ENCODE measurements around the gene PBRM1. TPM values are rescaled to one million over a fixed set of nuclear protein-coding genes. Genes with fewer than 3 reads are reported as not detected.

PBRM1 gene
- total RNA-seq, 1 donor from 2014 or later = 65.7 TPM

GRCh38 chr3:52714335-52715302 lies 28.9 kb upstream of the PBRM1 start:
- Mint-ChIP-seq H3K4me3 (no peak overlapping the region), H3K27ac (no peak overlapping the region), H3K9me3 (no peaks in the 10 kb centered on the region), H3K27me3 (no peaks in the 10 kb centered on the region), H3K36me3 (ENCODE audit: low read depth) (peaks cover 15% of the 10 kb centered on the region), H3K4me1 (peaks cover under 1% of the 10 kb centered on the region)
- intact Hi-C loops (cut with micrococcal nuclease) = no loop called here
- no peak for DNase-seq

GRCh38 chr3:52712291-52713212 lies 26.8 kb upstream of the PBRM1 start:
- peak; percentile 51 for DNase-seq
- no peaks in the 10 kb centered on the region for H3K27me3 Mint-ChIP-seq
- H3K36me3 Mint-ChIP-seq (ENCODE audit: low read depth) = peaks cover 21% of the 10 kb centered on the region
- peaks cover 6% of the 10 kb centered on the region for H3K4me1 Mint-ChIP-seq
- no peak overlapping the region for H3K27ac Mint-ChIP-seq
- no peaks in the 10 kb centered on the region for H3K9me3 Mint-ChIP-seq
- intact Hi-C loops (cut with micrococcal nuclease) = no loop called here
- H3K4me3 Mint-ChIP-seq = no peak overlapping the region

- Mint-ChIP-seq H3K4me3 (no peak overlapping the region), H3K27ac (no peak overlapping the region), H3K27me3 (no peaks in the 10 kb centered on the region), H3K9me3 (no peaks in the 10 kb centered on the region), H3K4me1 (peaks cover 10% of the 10 kb centered on the region), H3K36me3 (ENCODE audit: low read depth) (peaks cover 24% of the 10 kb centered on the region)
- DNase-seq = no peak
- intact Hi-C loops (cut with micrococcal nuclease) = no loop called here
These were observed 24.8 kb upstream of the PBRM1 start for GRCh38 chr3:52710512-52710911.

GRCh38 chr3:52707585-52707984 lies 21.9 kb upstream of the PBRM1 start:
- intact Hi-C loops (cut with micrococcal nuclease) = loop anchor here (2.0 to 10.0 kb wide), 3 partner anchors 63 to 337 kb away; partner anchors contain the start of genes NEK4, SFMBT1 and STIMATE
- Mint-ChIP-seq H3K4me3 (peak overlapping the region; percentile 94), H3K9me3 (no peaks in the 10 kb centered on the region), H3K27me3 (no peaks in the 10 kb centered on the region), H3K36me3 (ENCODE audit: low read depth) (peaks cover 25% of the 10 kb centered on the region), H3K4me1 (peaks cover 22% of the 10 kb centered on the region), H3K27ac (peak overlapping the region; percentile 64)
- no peak for DNase-seq

- Mint-ChIP-seq H3K36me3 (ENCODE audit: low read depth) (peaks cover 25% of the 10 kb centered on the region), H3K9me3 (no peaks in the 10 kb centered on the region), H3K27me3 (no peaks in the 10 kb centered on the region), H3K4me1 (peaks cover 22% of the 10 kb centered on the region), H3K27ac (peak within 1 kb of the TSS; percentile 95), H3K4me3 (peak within 1 kb of the TSS; percentile 94)
- peak; percentile 96 for DNase-seq
- intact Hi-C loops (cut with micrococcal nuclease) = loop anchor here (1.0 to 10.0 kb wide), 4 partner anchors 20 to 339 kb away; partner anchors contain the start of genes GNL3, NEK4, SFMBT1 and STIMATE
These were observed 20.3 kb upstream of the PBRM1 start, which contains the start of the genes GLT8D1 and SPCS1 for GRCh38 chr3:52705688-52706686. Gene GLT8D1, minus strand, starts transcription at chr3:52705791. Its CDS starts 5,331 bp downstream, at chr3:52700460. Gene SPCS1, plus strand, starts transcription at chr3:52706106. Its CDS starts 141 bp downstream, at chr3:52706247.

- H3K27me3 Mint-ChIP-seq = no peaks in the 10 kb centered on the region
- peaks cover 25% of the 10 kb centered on the region for H3K36me3 Mint-ChIP-seq (ENCODE audit: low read depth)
- peak overlapping the region; percentile 94 for H3K4me3 Mint-ChIP-seq
- intact Hi-C loops (cut with micrococcal nuclease) = loop anchor here (1.0 to 10.0 kb wide), 3 partner anchors 19 to 339 kb away; partner anchors contain the start of genes GNL3, SFMBT1 and STIMATE
- H3K27ac Mint-ChIP-seq = peak overlapping the region; percentile 86
- H3K9me3 Mint-ChIP-seq = no peaks in the 10 kb centered on the region
- H3K4me1 Mint-ChIP-seq = peaks cover 22% of the 10 kb centered on the region
- no peak for DNase-seq
These were observed 19.6 kb upstream of the PBRM1 start for GRCh38 chr3:52705438-52705687.

- Mint-ChIP-seq H3K27ac (peak overlapping the region; percentile 86), H3K27me3 (no peaks in the 10 kb centered on the region), H3K9me3 (no peaks in the 10 kb centered on the region), H3K4me3 (peak overlapping the region; percentile 94), H3K4me1 (peaks cover 22% of the 10 kb centered on the region), H3K36me3 (ENCODE audit: low read depth) (peaks cover 22% of the 10 kb centered on the region)
- DNase-seq = peak; percentile 69
- intact Hi-C loops (cut with micrococcal nuclease) = loop anchor here (1.0 to 10.0 kb wide), 3 partner anchors 19 to 340 kb away; partner anchors contain the start of genes GNL3, SFMBT1 and STIMATE
These were observed 19.1 kb upstream of the PBRM1 start for GRCh38 chr3:52704611-52705437.

GRCh38 chr3:52703341-52703740 lies 17.6 kb upstream of the PBRM1 start:
- Mint-ChIP-seq H3K27me3 (no peaks in the 10 kb centered on the region), H3K27ac (no peak overlapping the region), H3K36me3 (ENCODE audit: low read depth) (peaks cover 19% of the 10 kb centered on the region), H3K4me1 (peaks cover 22% of the 10 kb centered on the region), H3K9me3 (no peaks in the 10 kb centered on the region), H3K4me3 (peak overlapping the region; percentile 1)
- no peak for DNase-seq
- intact Hi-C loops (cut with micrococcal nuclease) = loop anchor here (10.0 kb wide), 2 partner anchors 191 to 341 kb away; partner anchors contain the start of genes SFMBT1 and STIMATE

- H3K9me3 Mint-ChIP-seq = no peaks in the 10 kb centered on the region
- peak overlapping the region; percentile 60 for H3K27ac Mint-ChIP-seq
- no peaks in the 10 kb centered on the region for H3K27me3 Mint-ChIP-seq
- H3K36me3 Mint-ChIP-seq (ENCODE audit: low read depth) = peaks cover 49% of the 10 kb centered on the region
- H3K4me3 Mint-ChIP-seq = no peak overlapping the region
- H3K4me1 Mint-ChIP-seq = peaks cover 10% of the 10 kb centered on the region
- DNase-seq = no peak
- intact Hi-C loops (cut with micrococcal nuclease) = no loop called here
These were observed 11.9 kb upstream of the PBRM1 start for GRCh38 chr3:52697632-52697965.

GRCh38 chr3:52696830-52697631 lies 11.3 kb upstream of the PBRM1 start:
- DNase-seq = no peak
- peak overlapping the region; percentile 60 for H3K27ac Mint-ChIP-seq
- intact Hi-C loops (cut with micrococcal nuclease) = no loop called here
- H3K27me3 Mint-ChIP-seq = no peaks in the 10 kb centered on the region
- H3K4me3 Mint-ChIP-seq = no peak overlapping the region
- H3K36me3 Mint-ChIP-seq (ENCODE audit: low read depth) = peaks cover 51% of the 10 kb centered on the region
- peaks cover 10% of the 10 kb centered on the region for H3K4me1 Mint-ChIP-seq
- H3K9me3 Mint-ChIP-seq = no peaks in the 10 kb centered on the region

- intact Hi-C loops (cut with micrococcal nuclease) = no loop called here
- no peak for DNase-seq
- no peak overlapping the region for H3K4me3 Mint-ChIP-seq
- H3K4me1 Mint-ChIP-seq = peaks cover 10% of the 10 kb centered on the region
- H3K36me3 Mint-ChIP-seq (ENCODE audit: low read depth) = peaks cover 60% of the 10 kb centered on the region
- H3K27me3 Mint-ChIP-seq = no peaks in the 10 kb centered on the region
- no peak overlapping the region for H3K27ac Mint-ChIP-seq
- H3K9me3 Mint-ChIP-seq = no peaks in the 10 kb centered on the region
These were observed 10.3 kb upstream of the PBRM1 start for GRCh38 chr3:52695798-52696671.
